ENCODE results near the gene CDH23. TPM values are rescaled to one million over a fixed set of nuclear protein-coding genes. Genes with fewer than 3 reads are reported as not detected.
A peak's percentile ranks its signal among the peaks of the same experiment; 100 is the strongest.

Gene CDH23
- total and polyA plus RNA-seq, 2 of the 8 experiments (the other 6 are each of a cell fraction or from before 2014, with no cell fraction given): 1.9 to 4.9 TPM

DNA sequence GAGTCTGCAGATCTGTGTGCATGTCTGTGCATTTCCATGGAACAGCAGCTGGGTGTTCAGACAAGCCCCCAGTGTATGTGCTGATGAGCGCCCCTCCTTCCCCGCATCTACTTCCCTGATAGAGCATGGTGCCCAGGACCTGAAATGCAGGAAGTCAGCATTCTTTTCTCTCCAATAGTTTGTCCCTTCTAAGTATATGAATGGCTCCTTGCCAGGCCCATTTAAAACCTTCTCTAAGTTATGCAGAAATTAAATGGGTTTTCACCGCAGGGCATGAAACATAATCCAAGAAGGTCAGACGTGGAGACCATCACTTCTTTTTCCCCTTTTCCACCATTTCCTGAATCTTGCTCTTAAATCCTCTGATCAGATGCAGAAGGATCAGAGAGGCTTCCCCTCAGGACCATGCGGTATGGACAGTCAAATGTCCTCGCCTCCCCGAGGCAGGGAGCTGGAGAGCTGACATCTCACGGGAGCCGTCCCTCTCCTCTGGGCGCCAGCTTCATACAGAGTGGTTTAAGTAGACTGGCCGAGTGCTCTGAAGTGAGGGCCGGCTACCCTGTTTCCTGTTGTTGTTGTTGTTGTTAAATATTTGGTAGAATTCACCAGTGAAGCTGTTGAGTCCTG, 167.6 kb downstream of the CDH23 start:
- H3K56ac ChIP-seq (replicated peaks; ENCODE audit: insufficient read length, low read depth, low read length): no peak overlapping the region
- no peak overlapping the region for H3K9ac ChIP-seq (replicated peaks in 1 of 4; ENCODE audit: extremely low read depth in 1 of 4, low read depth in 3 of 4, low read length in 3 of 4)
- peak overlapping the region in 1 of 2 experiments; percentile 29; a peak in 1 of 4 replicates for H3K4me2 ChIP-seq (ENCODE audit: insufficient read depth in 1 of 2, low read depth in 2 of 2, low read length in 2 of 2)
- H3K79me1 ChIP-seq (ENCODE audit: low read depth, low read length): no peaks in the 10 kb centered on the region
- POLR2A ChIA-PET (ENCODE audit: partially characterized antibody): interaction anchor here (0.6 kb wide), 1 partner anchor 134 kb away, joined by 3 read pairs; no protein-coding TSS in a partner anchor
- H3K4ac ChIP-seq (replicated peaks; ENCODE audit: insufficient read length, low read depth, low read length): no peak overlapping the region
- no peak overlapping the region for H2BK20ac ChIP-seq (ENCODE audit: low read length)
- H2AK5ac ChIP-seq (ENCODE audit: low read depth, low read length): no peak overlapping the region
- no peak overlapping the region for H3K23ac ChIP-seq (ENCODE audit: insufficient read length)
- H4K91ac ChIP-seq (replicated peaks; ENCODE audit: insufficient read length, low read length): no peak overlapping the region
- no peaks in the 10 kb centered on the region for H4K20me1 ChIP-seq (replicated peaks in 1 of 2; ENCODE audit: control insufficient read depth in 1 of 2, insufficient read depth in 2 of 2, low read length in 2 of 2)
- no peak overlapping the region for H3K27ac ChIP-seq (ENCODE audit: low read depth, low read length)
- H2BK12ac ChIP-seq (ENCODE audit: low read depth, low read length): 0 out of 2 replicates have a peak overlapping the region, but pooled peaks have one; percentile 31
- no peak overlapping the region for H3K14ac ChIP-seq (ENCODE audit: insufficient read length)
- H3K4me1 ChIP-seq (replicated peaks in 1 of 4; ENCODE audit: control insufficient read depth in 3 of 4, insufficient read depth in 4 of 4, low read length in 3 of 4): peaks cover 2 to 14% (median 10%) of the 10 kb centered on the region in 4 experiments
- 79% methylated on average over 12 of the region's 12 CpGs; no CpG with 5 or more reads in 1 of the 2 experiments for whole genome bisulfite sequencing, 2 experiments (ENCODE audit: extremely low coverage in 1 of 2, insufficient coverage in 1 of 2, insufficient read length in 1 of 2, insufficient replicate concordance in 2 of 2, low coverage in 1 of 2, low lambda C conversion rate in 2 of 2, missing lambda C conversion rate in 1 of 2)
- no peak overlapping the region for H2AFZ ChIP-seq (ENCODE audit: low read length)
- H2BK15ac ChIP-seq (ENCODE audit: low read length): no peak overlapping the region
- H3K9me3 ChIP-seq (ENCODE audit: insufficient read depth in 2 of 2, low read depth in 1 of 2, low read length in 1 of 2): no peaks in the 10 kb centered on the region
- TF ChIP-seq BACH1 (IDR thresholded peaks at IDR 0.05; ENCODE audit: low read length) (no peak), CBX8 (IDR thresholded peaks at IDR 0.05; ENCODE audit: borderline replicate concordance, low read depth, low read length) (no peak), RNF2 (IDR thresholded peaks at IDR 0.05; ENCODE audit: borderline replicate concordance, low read depth, low read length, missing control alignments, poor library complexity, severe bottlenecking) (no peak), CEBPB (IDR thresholded peaks at IDR 0.05; ENCODE audit: low read depth, low read length) (no peak), FOSL1 (IDR thresholded peaks at IDR 0.05; ENCODE audit: insufficient read depth, low read depth, low read length) (no peak), EP300 (IDR thresholded peaks at IDR 0.05; ENCODE audit: borderline replicate concordance in 1 of 2, low read depth in 2 of 2, low read length in 2 of 2) (no peak), JUN (IDR thresholded peaks at IDR 0.05; ENCODE audit: low read depth, low read length) (no peak), JUND (IDR thresholded peaks at IDR 0.05; ENCODE audit: low read length) (no peak), TAF1 (IDR thresholded peaks at IDR 0.05; ENCODE audit: low read depth, low read length) (no peak), EZH2 (IDR thresholded peaks at IDR 0.05; ENCODE audit: low read depth, low read length, severe bottlenecking) (no peak)
- no peaks in the 10 kb centered on the region for H3K79me2 ChIP-seq (ENCODE audit: control insufficient read depth in 1 of 2, insufficient read depth in 2 of 2, low read length in 2 of 2)
- CTCF ChIA-PET (ENCODE audit: partially characterized antibody): interaction anchor here (0.6 to 10.2 kb wide), 14 partner anchors 9 to 685 kb away, joined by 3 to 168 read pairs (median 4); no protein-coding TSS in a partner anchor
- H3K18ac ChIP-seq (ENCODE audit: extremely low read depth, low read length): no peak overlapping the region
- H4K8ac ChIP-seq (ENCODE audit: extremely low read depth, insufficient read depth, low read length): no peak overlapping the region
- no peaks in the 10 kb centered on the region for H3K23me2 ChIP-seq (ENCODE audit: low read depth, low read length)
- no peaks in the 10 kb centered on the region for H3K36me3 ChIP-seq (ENCODE audit: control insufficient read depth in 2 of 4, insufficient read depth in 4 of 4, low read length in 3 of 4)
- H3K27me3 ChIP-seq (replicated peaks in 1 of 4; ENCODE audit: control insufficient read depth in 3 of 4, extremely low read depth in 1 of 4, insufficient read depth in 3 of 4, low read length in 3 of 4): 0 out of 7 replicates have a peak, but pooled peaks cover 0 to 2% (median 0%) of the 10 kb centered on the region in 4 experiments
- no peak overlapping the region for H3K4me3 ChIP-seq (ENCODE audit: extremely low read depth in 1 of 4, insufficient read depth in 2 of 4, low read depth in 3 of 4, low read length in 4 of 4)
- FAIRE-seq (no peak), DNase-seq (ENCODE audit: low read depth in 1 of 2, low spot score in 2 of 2) (no peak)
- no peak overlapping the region for H4K5ac ChIP-seq (ENCODE audit: insufficient read length, low read depth, low read length)
- H2BK120ac ChIP-seq (replicated peaks; ENCODE audit: low read depth, low read length): no peak overlapping the region
- no peak overlapping the region for H2BK5ac ChIP-seq (ENCODE audit: low read depth, low read length)
